ENCODE data around the gene FBXW7.

- TF ChIP-seq, protein P1, sequence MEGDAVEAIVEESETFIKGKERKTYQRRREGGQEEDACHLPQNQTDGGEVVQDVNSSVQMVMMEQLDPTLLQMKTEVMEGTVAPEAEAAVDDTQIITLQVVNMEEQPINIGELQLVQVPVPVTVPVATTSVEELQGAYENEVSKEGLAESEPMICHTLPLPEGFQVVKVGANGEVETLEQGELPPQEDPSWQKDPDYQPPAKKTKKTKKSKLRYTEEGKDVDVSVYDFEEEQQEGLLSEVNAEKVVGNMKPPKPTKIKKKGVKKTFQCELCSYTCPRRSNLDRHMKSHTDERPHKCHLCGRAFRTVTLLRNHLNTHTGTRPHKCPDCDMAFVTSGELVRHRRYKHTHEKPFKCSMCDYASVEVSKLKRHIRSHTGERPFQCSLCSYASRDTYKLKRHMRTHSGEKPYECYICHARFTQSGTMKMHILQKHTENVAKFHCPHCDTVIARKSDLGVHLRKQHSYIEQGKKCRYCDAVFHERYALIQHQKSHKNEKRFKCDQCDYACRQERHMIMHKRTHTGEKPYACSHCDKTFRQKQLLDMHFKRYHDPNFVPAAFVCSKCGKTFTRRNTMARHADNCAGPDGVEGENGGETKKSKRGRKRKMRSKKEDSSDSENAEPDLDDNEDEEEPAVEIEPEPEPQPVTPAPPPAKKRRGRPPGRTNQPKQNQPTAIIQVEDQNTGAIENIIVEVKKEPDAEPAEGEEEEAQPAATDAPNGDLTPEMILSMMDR (IDR thresholded peaks at IDR 0.05): no peak
- no peak for TF ChIP-seq EZH2 (IDR thresholded peaks at IDR 0.05; ENCODE audit: borderline replicate concordance, insufficient read depth, low read depth, low read length, poor library complexity, severe bottlenecking)
These were observed 107.9 kb downstream of the FBXW7 start for GRCh38 chr4:152427981-152428380.
